HG03025 (cell line): ENCODE data around the gene HIP1R.
"Not testable (repeated sequence)": the region's sequence is repeated elsewhere in the genome, so short reads cannot be mapped to it uniquely, and the experiment has no call there.

ENCODE experiments used
- ATAC-seq: cut with Tn5 transposase; IDR thresholded peaks from one replicate; pipeline ENCODE4 v1.9.1; 2021; ENCODE audit warnings: mild to moderate bottlenecking, moderate library complexity; ENCODE audit not compliant: unreplicated experiment, low FRiP score

Gene HIP1R

GRCh38 chr12:122834921-122835749 is at the start of gene HIP1R:
HIP1R (plus strand) TSS chr12:122835457; CDS start chr12:122835551, 94 bp downstream.
- ATAC-seq: peak; percentile 15

GRCh38 chr12:122785503-122785902 is 49.8 kb upstream of the HIP1R start:
- no peak for ATAC-seq

GRCh38 chr12:122788387-122788786 is 46.9 kb upstream of the HIP1R start:
- ATAC-seq: no peak

GRCh38 chr12:122789637-122790036 is 45.6 kb upstream of the HIP1R start:
- no peak for ATAC-seq

GRCh38 chr12:122790393-122791075 is 44.7 kb upstream of the HIP1R start:
- ATAC-seq: no peak

- ATAC-seq: no peak
Observed at GRCh38 chr12:122793685-122794106, 41.6 kb upstream of the HIP1R start.

GRCh38 chr12:122795807-122796206 is 39.5 kb upstream of the HIP1R start:
- no peak for ATAC-seq

GRCh38 chr12:122799641-122800243 is 35.5 kb upstream of the HIP1R start:
- ATAC-seq: no peak

GRCh38 chr12:122803937-122804336 is 31.3 kb upstream of the HIP1R start:
- ATAC-seq: no peak

- not testable (repeated sequence) for ATAC-seq
Observed at GRCh38 chr12:122804957-122805356, 30.3 kb upstream of the HIP1R start.

GRCh38 chr12:122807651-122808050 is 27.6 kb upstream of the HIP1R start:
- no peak for ATAC-seq

- ATAC-seq: no peak
Observed at GRCh38 chr12:122811777-122812176, 23.5 kb upstream of the HIP1R start.

GRCh38 chr12:122813310-122813713 is 21.9 kb upstream of the HIP1R start:
- ATAC-seq: no peak

- ATAC-seq: no peak
Observed at GRCh38 chr12:122819209-122819785, 16.0 kb upstream of the HIP1R start.

- no peak for ATAC-seq
Observed at GRCh38 chr12:122820138-122820537, 15.1 kb upstream of the HIP1R start.

- ATAC-seq: no peak
Observed at GRCh38 chr12:122820838-122821271, 14.4 kb upstream of the HIP1R start.

- ATAC-seq: no peak
Observed at GRCh38 chr12:122823429-122823828, 11.8 kb upstream of the HIP1R start.

- ATAC-seq: no peak
Observed at GRCh38 chr12:122825773-122826724, 9.2 kb upstream of the HIP1R start.

- ATAC-seq: no peak
Observed at GRCh38 chr12:122827258-122827657, 8.0 kb upstream of the HIP1R start.
